GM06990 (cell line): Measurements from ENCODE around the gene PRMT9.

ENCODE experiments used
- DNase-seq: peaks from one replicate; pipeline ENCODE4 v3.0.0-alpha.2; 2011; ENCODE audit not compliant: insufficient read length; ENCODE audit errors: extremely low read depth
- H3K27me3 ChIP-seq: replicated peaks from 2 replicates; pipeline ENCODE4 v1.6.0; 2011; ENCODE audit warnings: low read length; ENCODE audit not compliant: control insufficient read depth, insufficient read depth
- H3K36me3 ChIP-seq: 2 replicates; pipeline ENCODE4 v1.5.1; 2011; ENCODE audit warnings: low read length; ENCODE audit not compliant: control insufficient read depth, insufficient read depth
- H3K4me3 ChIP-seq: replicated peaks from 2 replicates; pipeline ENCODE4 v1.5.1; 2011; ENCODE audit warnings: low read depth, mild to moderate bottlenecking, control low read depth, low read length
- TF ChIP-seq, protein P1 (sequence below): IDR thresholded peaks from 2 replicates; pipeline ENCODE4 v1.5.1; 2011; ENCODE audit warnings: low read length, control low read depth, mild to moderate bottlenecking, inconsistent platforms; ENCODE audit not compliant: insufficient read depth, poor library complexity, severe bottlenecking

The PRMT9 gene

DNA sequence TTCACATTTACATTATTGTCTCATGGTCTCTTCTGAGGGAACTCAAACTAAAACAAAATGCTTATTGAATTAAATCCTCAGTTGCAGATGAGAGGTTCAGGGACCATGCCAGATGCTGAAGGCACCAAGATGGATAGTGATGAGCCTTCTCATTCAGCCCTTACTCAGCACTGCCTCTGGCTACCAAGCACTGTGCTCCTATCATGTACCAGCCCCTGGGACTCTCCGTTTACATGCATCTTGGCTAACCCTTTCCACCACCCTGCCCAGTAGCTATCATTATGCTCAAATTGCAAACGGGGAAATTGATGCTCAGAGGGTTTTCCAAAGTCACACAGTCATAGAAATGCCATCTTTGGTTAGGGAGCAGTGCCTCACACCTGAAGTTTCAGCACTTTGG lies 89.4 kb downstream of the PRMT9 start:
- no peak overlapping the region for H3K4me3 ChIP-seq
- DNase-seq: no peak
- TF ChIP-seq, protein P1, sequence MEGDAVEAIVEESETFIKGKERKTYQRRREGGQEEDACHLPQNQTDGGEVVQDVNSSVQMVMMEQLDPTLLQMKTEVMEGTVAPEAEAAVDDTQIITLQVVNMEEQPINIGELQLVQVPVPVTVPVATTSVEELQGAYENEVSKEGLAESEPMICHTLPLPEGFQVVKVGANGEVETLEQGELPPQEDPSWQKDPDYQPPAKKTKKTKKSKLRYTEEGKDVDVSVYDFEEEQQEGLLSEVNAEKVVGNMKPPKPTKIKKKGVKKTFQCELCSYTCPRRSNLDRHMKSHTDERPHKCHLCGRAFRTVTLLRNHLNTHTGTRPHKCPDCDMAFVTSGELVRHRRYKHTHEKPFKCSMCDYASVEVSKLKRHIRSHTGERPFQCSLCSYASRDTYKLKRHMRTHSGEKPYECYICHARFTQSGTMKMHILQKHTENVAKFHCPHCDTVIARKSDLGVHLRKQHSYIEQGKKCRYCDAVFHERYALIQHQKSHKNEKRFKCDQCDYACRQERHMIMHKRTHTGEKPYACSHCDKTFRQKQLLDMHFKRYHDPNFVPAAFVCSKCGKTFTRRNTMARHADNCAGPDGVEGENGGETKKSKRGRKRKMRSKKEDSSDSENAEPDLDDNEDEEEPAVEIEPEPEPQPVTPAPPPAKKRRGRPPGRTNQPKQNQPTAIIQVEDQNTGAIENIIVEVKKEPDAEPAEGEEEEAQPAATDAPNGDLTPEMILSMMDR: no peak
- H3K27me3 ChIP-seq: no peaks in the 10 kb centered on the region
- H3K36me3 ChIP-seq: no peaks in the 10 kb centered on the region

DNA sequence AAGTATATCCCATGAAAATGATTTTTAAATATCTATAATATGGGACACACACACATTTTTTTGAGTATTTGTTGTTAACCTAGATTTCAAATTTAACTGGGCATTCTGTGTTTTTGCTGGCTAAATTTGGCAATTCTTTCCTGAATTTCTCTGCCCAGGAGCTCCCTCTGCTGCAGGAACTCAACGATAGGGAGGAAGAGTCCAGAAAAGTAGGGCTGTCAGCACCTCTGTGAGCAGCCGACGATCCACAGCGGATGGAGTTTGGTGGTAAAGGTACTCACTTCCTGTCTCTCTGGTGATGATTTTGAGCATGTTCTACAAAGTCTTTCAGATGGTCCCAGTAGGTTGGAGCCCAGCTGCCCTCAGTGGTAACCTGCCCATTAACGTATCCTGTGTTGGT lies 89.9 kb downstream of the PRMT9 start:
- H3K36me3 ChIP-seq: no peaks in the 10 kb centered on the region
- no peak overlapping the region for H3K4me3 ChIP-seq
- H3K27me3 ChIP-seq: no peaks in the 10 kb centered on the region
- TF ChIP-seq, protein P1: no peak
- no peak for DNase-seq

DNA sequence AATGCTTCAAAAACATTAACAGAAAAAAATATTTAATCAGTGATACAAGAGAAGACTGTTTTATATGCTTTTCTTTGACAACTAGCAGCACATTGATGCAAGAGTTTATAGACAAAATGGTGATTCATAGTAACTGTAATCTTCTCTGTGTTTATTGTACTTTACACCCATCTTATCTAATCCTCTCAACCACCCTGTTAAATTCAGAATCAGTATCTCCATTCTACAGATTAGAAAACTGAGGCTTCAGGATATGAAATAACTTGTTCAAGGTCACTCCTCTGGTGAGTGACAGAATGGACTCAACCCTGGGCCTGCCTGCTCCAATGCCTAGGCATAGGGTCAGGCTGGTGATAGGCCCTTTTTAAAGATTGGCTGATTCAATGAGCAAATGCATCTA lies 92.9 kb downstream of the PRMT9 start:
- Histone ChIP-seq H3K4me3 (no peak overlapping the region), H3K27me3 (no peaks in the 10 kb centered on the region), H3K36me3 (no peaks in the 10 kb centered on the region)
- TF ChIP-seq, protein P1: no peak
- no peak for DNase-seq

DNA sequence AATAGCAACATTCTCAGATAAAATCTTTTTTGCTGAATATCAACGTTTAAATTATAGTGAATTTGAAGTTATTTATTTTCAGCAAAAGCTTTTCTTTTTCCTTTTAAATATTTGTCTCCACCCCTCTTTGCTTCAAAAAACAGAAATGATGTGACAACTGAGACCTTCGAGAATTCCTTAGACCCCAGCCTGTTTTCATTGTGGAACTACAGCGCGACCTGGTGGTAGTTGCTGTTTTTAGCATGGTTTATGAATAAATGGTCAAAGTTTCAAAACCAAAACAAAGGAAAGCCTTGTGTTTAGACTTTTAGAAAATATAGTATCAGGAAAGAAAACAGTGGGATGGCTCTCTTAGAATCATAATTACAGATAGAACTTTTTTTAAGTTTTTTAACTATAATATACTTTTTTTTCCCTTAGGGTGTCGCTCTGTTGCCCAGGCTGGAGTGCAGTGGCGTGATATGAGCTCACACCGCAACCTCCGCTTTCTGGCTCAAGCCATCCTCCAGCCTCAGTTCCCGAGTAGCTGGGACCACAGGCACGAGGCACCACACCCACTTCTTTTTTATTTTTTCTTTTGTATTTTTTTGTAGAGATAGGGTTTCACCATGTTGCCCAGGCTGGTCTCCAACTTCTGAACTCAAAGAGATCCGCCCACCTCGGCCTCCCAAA lies 93.6 kb downstream of the PRMT9 start:
- no peak overlapping the region for H3K4me3 ChIP-seq
- TF ChIP-seq, protein P1: peak; percentile 76
- DNase-seq: no peak
- H3K36me3 ChIP-seq: no peaks in the 10 kb centered on the region
- H3K27me3 ChIP-seq: no peaks in the 10 kb centered on the region

DNA sequence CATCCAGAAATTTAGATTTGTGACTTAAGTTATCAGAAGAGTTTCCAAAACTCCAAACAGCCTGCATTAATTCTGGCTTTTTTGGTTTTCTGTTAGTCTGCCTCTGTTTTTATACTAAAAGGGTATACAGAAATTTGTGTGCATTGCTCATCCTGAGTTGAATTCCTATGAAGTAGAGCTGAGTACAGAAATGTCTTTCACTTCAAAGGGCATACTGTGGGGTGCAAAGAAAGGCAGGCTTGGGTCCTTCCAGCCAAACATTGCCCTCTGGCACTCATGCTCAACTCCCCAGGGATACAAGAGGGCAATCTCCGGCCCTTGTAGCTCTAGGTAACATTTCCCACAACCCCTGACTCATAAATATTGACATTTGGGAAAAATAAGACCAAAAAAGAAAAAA lies 94.4 kb downstream of the PRMT9 start:
- TF ChIP-seq, protein P1: no peak
- no peak for DNase-seq
- no peak overlapping the region for H3K4me3 ChIP-seq
- no peaks in the 10 kb centered on the region for H3K36me3 ChIP-seq
- H3K27me3 ChIP-seq: no peaks in the 10 kb centered on the region
